Fibroblast of upper back skin (primary cell): ENCODE data around the gene NOS2.
"Not testable (repeated sequence)": the region's sequence is repeated elsewhere in the genome, so short reads cannot be mapped to it uniquely, and the experiment has no call there.

Experiments
- DNase-seq: peaks from one replicate; pipeline ENCODE4 v3.0.0-alpha.2; 2013

NOS2 gene

GRCh38 chr17:27783440-27784350 is 16.6 kb downstream of the NOS2 start:
- DNase-seq = no peak

GRCh38 chr17:27782791-27783206 is 17.5 kb downstream of the NOS2 start:
- DNase-seq = no peak

- no peak for DNase-seq
Observed at GRCh38 chr17:27780828-27781404, 19.4 kb downstream of the NOS2 start.

- no peak for DNase-seq
Observed at GRCh38 chr17:27780092-27780827, 20.1 kb downstream of the NOS2 start.

GRCh38 chr17:27778183-27778582 is 22.1 kb downstream of the NOS2 start:
- DNase-seq = peak; percentile 61

GRCh38 chr17:27776882-27777624 is 23.3 kb downstream of the NOS2 start:
- DNase-seq = no peak

GRCh38 chr17:27771586-27771985 is 28.7 kb downstream of the NOS2 start:
- no peak for DNase-seq

- no peak for DNase-seq
Observed at GRCh38 chr17:27770877-27771276, 29.5 kb downstream of the NOS2 start.

GRCh38 chr17:27768858-27769410 is 31.4 kb downstream of the NOS2 start:
- DNase-seq = no peak

GRCh38 chr17:27766438-27766837 is 33.9 kb downstream of the NOS2 start:
- DNase-seq = no peak

GRCh38 chr17:27765353-27765752 is 35.0 kb downstream of the NOS2 start:
- DNase-seq = no peak

GRCh38 chr17:27764589-27764988 is 35.7 kb downstream of the NOS2 start:
- no peak for DNase-seq

GRCh38 chr17:27762527-27763305 is 37.6 kb downstream of the NOS2 start:
- peak; percentile 17 for DNase-seq

GRCh38 chr17:27760931-27761330 is 39.4 kb downstream of the NOS2 start:
- not testable (repeated sequence) for DNase-seq

GRCh38 chr17:27760069-27760885 is 40.1 kb downstream of the NOS2 start:
- DNase-seq = peak; percentile 23

GRCh38 chr17:27759528-27759927 is 40.8 kb downstream of the NOS2 start:
- DNase-seq = no peak

GRCh38 chr17:27756467-27757371 is 43.6 kb downstream of the NOS2 start:
- peak; percentile 15 for DNase-seq

- DNase-seq = no peak
Observed at GRCh38 chr17:27755706-27756466, 44.4 kb downstream of the NOS2 start.

- DNase-seq = no peak
Observed at GRCh38 chr17:27754549-27754948, 45.8 kb downstream of the NOS2 start.
